ENCODE measurements around the gene ZNG1C.
"Not testable (repeated sequence)": the region's sequence is repeated elsewhere in the genome, so short reads cannot be mapped to it uniquely, and the experiment has no call there.

ZNG1C gene

DNA sequence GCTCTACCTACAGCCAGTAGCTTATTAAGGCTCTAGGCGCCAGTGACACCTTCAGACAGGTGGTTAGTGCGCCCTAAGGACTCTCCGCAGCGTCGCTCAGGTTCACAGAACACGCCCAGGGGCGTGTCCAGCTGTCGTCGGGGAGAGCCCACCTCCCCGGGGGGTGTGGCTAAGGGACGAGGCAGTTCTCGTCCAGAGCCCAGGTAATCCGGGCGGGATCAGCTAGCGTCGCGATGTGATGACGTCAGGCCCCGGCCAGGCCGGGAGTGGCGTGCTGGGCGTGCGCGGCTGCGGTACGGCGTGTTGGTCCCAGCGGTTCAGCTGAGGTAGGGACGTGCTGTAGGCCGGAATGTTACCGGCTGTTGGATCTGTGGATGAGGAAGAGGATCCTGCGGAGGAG, at the start of gene ZNG1C:
Gene ZNG1C, plus strand, starts transcription at position 301 of the 400 bp plus-strand sequence. Its CDS starts 49 bp downstream, at position 350.
- not testable (repeated sequence) for H3K4me3 ChIP-seq (ENCODE audit: low read depth in 1 of 2, low read length in 2 of 2); H3K9me3 ChIP-seq (ENCODE audit: control insufficient read depth in 1 of 2, low read length in 2 of 2); H3K4me1 ChIP-seq (ENCODE audit: control insufficient read depth in 1 of 2, insufficient read depth in 2 of 2, low read length in 2 of 2); H3K9ac ChIP-seq (ENCODE audit: low read depth in 1 of 2, low read length in 2 of 2); H3K27ac ChIP-seq (ENCODE audit: low read depth, low read length); H3K27me3 ChIP-seq (ENCODE audit: control insufficient read depth in 1 of 2, insufficient read depth in 2 of 2, low read length in 2 of 2); H3K36me3 ChIP-seq (ENCODE audit: control insufficient read depth in 1 of 2, insufficient read depth in 2 of 2, low read length in 2 of 2)

DNA sequence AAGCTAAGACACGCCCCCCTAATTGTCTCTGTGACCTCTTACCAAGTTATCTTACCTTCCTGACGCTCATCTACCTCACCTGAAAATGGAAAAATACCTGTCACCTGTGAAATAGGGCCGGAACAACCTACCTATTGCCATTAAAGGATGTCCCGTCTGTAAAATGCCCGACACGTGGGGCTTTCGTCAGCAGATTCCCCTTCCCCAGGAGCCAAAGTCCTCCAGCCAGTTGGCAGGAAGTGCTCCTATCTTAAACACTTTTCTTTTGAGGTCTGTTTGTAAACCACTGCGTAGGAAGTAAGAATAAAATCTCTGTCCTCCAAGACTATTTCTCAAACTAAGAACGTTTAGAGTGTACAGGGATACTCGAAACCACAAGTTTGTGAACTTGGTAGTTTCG, 654 bp downstream of the ZNG1C start:
- not testable (repeated sequence) for H3K27me3 ChIP-seq (ENCODE audit: control insufficient read depth in 1 of 2, insufficient read depth in 2 of 2, low read length in 2 of 2); H3K9ac ChIP-seq (ENCODE audit: low read depth in 1 of 2, low read length in 2 of 2); H3K36me3 ChIP-seq (ENCODE audit: control insufficient read depth in 1 of 2, insufficient read depth in 2 of 2, low read length in 2 of 2); H3K4me3 ChIP-seq (ENCODE audit: low read depth in 1 of 2, low read length in 2 of 2); H3K4me1 ChIP-seq (ENCODE audit: control insufficient read depth in 1 of 2, insufficient read depth in 2 of 2, low read length in 2 of 2); H3K27ac ChIP-seq (ENCODE audit: low read depth, low read length); H3K9me3 ChIP-seq (ENCODE audit: control insufficient read depth in 1 of 2, low read length in 2 of 2)

GRCh38 chr9:68281041-68281440, 39.3 kb downstream of the ZNG1C start:
- H3K4me3 ChIP-seq (ENCODE audit: low read depth in 1 of 2, low read length in 2 of 2); H3K27ac ChIP-seq (ENCODE audit: low read depth, low read length); H3K9me3 ChIP-seq (ENCODE audit: control insufficient read depth in 1 of 2, low read length in 2 of 2); H3K36me3 ChIP-seq (ENCODE audit: control insufficient read depth in 1 of 2, insufficient read depth in 2 of 2, low read length in 2 of 2); H3K9ac ChIP-seq (ENCODE audit: low read depth in 1 of 2, low read length in 2 of 2); H3K4me1 ChIP-seq (ENCODE audit: control insufficient read depth in 1 of 2, insufficient read depth in 2 of 2, low read length in 2 of 2); H3K27me3 ChIP-seq (ENCODE audit: control insufficient read depth in 1 of 2, insufficient read depth in 2 of 2, low read length in 2 of 2): not testable (repeated sequence)

DNA sequence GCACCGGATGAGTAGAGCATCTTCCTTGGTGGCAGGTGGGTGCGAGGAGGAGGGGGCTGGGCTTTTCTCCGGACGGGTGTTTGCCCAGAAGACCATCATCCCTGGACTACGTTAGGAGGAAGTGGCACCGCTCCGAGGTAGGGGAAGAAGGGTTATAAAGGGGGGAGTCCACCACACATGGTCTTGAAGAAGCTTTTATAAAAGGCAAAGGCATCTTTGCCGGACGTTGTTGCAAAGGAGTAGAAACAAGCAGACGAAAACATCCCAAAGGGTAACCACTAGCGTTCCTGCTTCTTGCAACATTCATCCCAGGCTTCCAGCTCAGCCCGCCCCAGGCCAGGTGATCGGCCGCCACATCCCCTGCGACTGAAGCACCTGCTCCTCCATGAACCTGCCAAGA, 60.8 kb downstream of the ZNG1C start, which contains the start of gene FOXD4L3:
Gene FOXD4L3, plus strand, starts transcription at position 301 of the 400 bp plus-strand sequence. Its CDS starts 85 bp downstream, at position 386.
- not testable (repeated sequence) for H3K4me3 ChIP-seq (ENCODE audit: low read depth in 1 of 2, low read length in 2 of 2); H3K27me3 ChIP-seq (ENCODE audit: control insufficient read depth in 1 of 2, insufficient read depth in 2 of 2, low read length in 2 of 2); H3K9me3 ChIP-seq (ENCODE audit: control insufficient read depth in 1 of 2, low read length in 2 of 2); H3K27ac ChIP-seq (ENCODE audit: low read depth, low read length); H3K9ac ChIP-seq (ENCODE audit: low read depth in 1 of 2, low read length in 2 of 2); H3K36me3 ChIP-seq (ENCODE audit: control insufficient read depth in 1 of 2, insufficient read depth in 2 of 2, low read length in 2 of 2); H3K4me1 ChIP-seq (ENCODE audit: control insufficient read depth in 1 of 2, insufficient read depth in 2 of 2, low read length in 2 of 2)

- not testable (repeated sequence) for H3K4me1 ChIP-seq (ENCODE audit: control insufficient read depth in 1 of 2, insufficient read depth in 2 of 2, low read length in 2 of 2); H3K9ac ChIP-seq (ENCODE audit: low read depth in 1 of 2, low read length in 2 of 2); H3K9me3 ChIP-seq (ENCODE audit: control insufficient read depth in 1 of 2, low read length in 2 of 2); H3K27me3 ChIP-seq (ENCODE audit: control insufficient read depth in 1 of 2, insufficient read depth in 2 of 2, low read length in 2 of 2); H3K4me3 ChIP-seq (ENCODE audit: low read depth in 1 of 2, low read length in 2 of 2); H3K36me3 ChIP-seq (ENCODE audit: control insufficient read depth in 1 of 2, insufficient read depth in 2 of 2, low read length in 2 of 2); H3K27ac ChIP-seq (ENCODE audit: low read depth, low read length)
Measured at GRCh38 chr9:68303771-68304170, 62.0 kb downstream of the ZNG1C start.

DNA sequence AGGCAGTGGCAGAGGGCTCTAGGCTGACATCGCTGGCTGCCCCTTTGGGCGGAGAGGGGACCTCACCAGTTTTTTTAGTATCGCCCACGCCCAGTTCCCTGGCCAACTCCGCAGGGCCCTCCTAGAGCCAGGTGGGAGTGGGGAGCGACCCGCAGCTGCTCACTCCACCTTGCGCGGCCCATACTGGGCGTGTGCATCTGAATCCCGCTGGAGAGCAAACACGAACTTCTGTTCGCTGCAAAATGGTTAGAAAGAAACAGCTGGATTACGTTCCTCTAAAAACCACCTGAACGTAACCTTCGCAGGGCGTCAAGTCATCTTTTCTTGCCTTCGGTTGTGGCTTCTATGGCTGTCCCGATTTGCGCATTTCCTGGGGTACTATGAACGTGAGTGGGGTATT, 62.4 kb downstream of the ZNG1C start:
- H3K9ac ChIP-seq (ENCODE audit: low read depth in 1 of 2, low read length in 2 of 2); H3K9me3 ChIP-seq (ENCODE audit: control insufficient read depth in 1 of 2, low read length in 2 of 2); H3K4me1 ChIP-seq (ENCODE audit: control insufficient read depth in 1 of 2, insufficient read depth in 2 of 2, low read length in 2 of 2); H3K27me3 ChIP-seq (ENCODE audit: control insufficient read depth in 1 of 2, insufficient read depth in 2 of 2, low read length in 2 of 2); H3K36me3 ChIP-seq (ENCODE audit: control insufficient read depth in 1 of 2, insufficient read depth in 2 of 2, low read length in 2 of 2); H3K27ac ChIP-seq (ENCODE audit: low read depth, low read length); H3K4me3 ChIP-seq (ENCODE audit: low read depth in 1 of 2, low read length in 2 of 2): not testable (repeated sequence)

DNA sequence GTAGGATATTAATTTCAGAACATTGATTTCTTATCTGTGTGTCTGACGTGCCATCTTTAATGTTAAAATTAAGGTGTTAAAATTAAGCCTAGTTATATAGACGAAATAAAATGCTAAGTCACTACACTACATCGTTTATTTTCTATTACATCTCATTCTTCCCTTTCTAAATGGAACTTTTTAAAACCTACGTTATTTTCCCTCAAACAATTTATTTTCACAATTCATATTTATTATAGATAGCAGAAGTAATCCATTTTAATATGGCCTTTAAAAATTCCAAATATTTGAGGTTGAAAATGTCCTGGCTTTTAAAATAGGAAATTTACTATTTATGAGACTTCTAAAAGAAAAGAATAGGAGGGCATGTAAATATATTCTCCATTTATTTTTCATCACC, 63.0 kb downstream of the ZNG1C start:
- not testable (repeated sequence) for H3K4me3 ChIP-seq (ENCODE audit: low read depth in 1 of 2, low read length in 2 of 2); H3K9ac ChIP-seq (ENCODE audit: low read depth in 1 of 2, low read length in 2 of 2); H3K9me3 ChIP-seq (ENCODE audit: control insufficient read depth in 1 of 2, low read length in 2 of 2); H3K27ac ChIP-seq (ENCODE audit: low read depth, low read length); H3K4me1 ChIP-seq (ENCODE audit: control insufficient read depth in 1 of 2, insufficient read depth in 2 of 2, low read length in 2 of 2); H3K36me3 ChIP-seq (ENCODE audit: control insufficient read depth in 1 of 2, insufficient read depth in 2 of 2, low read length in 2 of 2); H3K27me3 ChIP-seq (ENCODE audit: control insufficient read depth in 1 of 2, insufficient read depth in 2 of 2, low read length in 2 of 2)

DNA sequence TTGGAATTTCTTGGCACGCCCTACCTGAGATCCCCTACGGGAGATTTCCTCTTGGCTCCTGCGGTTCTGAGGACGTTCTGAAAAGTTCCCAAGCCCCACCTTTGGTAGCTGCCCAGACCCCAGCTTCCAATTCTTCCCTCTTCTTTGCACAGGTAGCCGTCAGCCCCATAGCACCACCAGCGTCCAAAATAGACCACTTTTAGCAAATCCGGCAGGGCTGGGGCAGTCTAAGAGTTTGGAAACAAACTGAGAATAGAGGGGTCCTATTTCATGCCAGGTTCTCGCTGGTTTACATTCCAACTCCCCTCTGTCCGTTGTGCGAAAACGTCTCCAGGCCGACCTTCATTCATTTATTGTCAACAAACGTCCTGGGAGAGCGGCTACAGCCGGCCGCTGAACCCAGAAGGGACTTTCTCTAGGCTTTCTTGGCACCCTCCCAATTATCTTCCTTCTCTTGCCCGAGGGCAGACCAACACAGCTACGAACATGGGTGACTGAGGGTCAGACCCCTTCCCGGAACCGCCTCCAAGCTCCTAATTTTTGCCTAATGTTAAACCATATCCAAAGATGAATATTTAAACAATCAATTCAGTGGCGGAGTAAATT, 64.0 kb downstream of the ZNG1C start:
- H3K9ac ChIP-seq (ENCODE audit: low read depth in 1 of 2, low read length in 2 of 2); H3K36me3 ChIP-seq (ENCODE audit: control insufficient read depth in 1 of 2, insufficient read depth in 2 of 2, low read length in 2 of 2); H3K4me3 ChIP-seq (ENCODE audit: low read depth in 1 of 2, low read length in 2 of 2); H3K9me3 ChIP-seq (ENCODE audit: control insufficient read depth in 1 of 2, low read length in 2 of 2); H3K4me1 ChIP-seq (ENCODE audit: control insufficient read depth in 1 of 2, insufficient read depth in 2 of 2, low read length in 2 of 2); H3K27ac ChIP-seq (ENCODE audit: low read depth, low read length); H3K27me3 ChIP-seq (ENCODE audit: control insufficient read depth in 1 of 2, insufficient read depth in 2 of 2, low read length in 2 of 2): not testable (repeated sequence)

- H3K27me3 ChIP-seq (ENCODE audit: control insufficient read depth in 1 of 2, insufficient read depth in 2 of 2, low read length in 2 of 2); H3K27ac ChIP-seq (ENCODE audit: low read depth, low read length); H3K9ac ChIP-seq (ENCODE audit: low read depth in 1 of 2, low read length in 2 of 2); H3K9me3 ChIP-seq (ENCODE audit: control insufficient read depth in 1 of 2, low read length in 2 of 2); H3K4me1 ChIP-seq (ENCODE audit: control insufficient read depth in 1 of 2, insufficient read depth in 2 of 2, low read length in 2 of 2); H3K4me3 ChIP-seq (ENCODE audit: low read depth in 1 of 2, low read length in 2 of 2); H3K36me3 ChIP-seq (ENCODE audit: control insufficient read depth in 1 of 2, insufficient read depth in 2 of 2, low read length in 2 of 2): not testable (repeated sequence)
Measured at GRCh38 chr9:68306391-68306964, 64.7 kb downstream of the ZNG1C start.

- H3K4me3 ChIP-seq (ENCODE audit: low read depth in 1 of 2, low read length in 2 of 2); H3K4me1 ChIP-seq (ENCODE audit: control insufficient read depth in 1 of 2, insufficient read depth in 2 of 2, low read length in 2 of 2); H3K9ac ChIP-seq (ENCODE audit: low read depth in 1 of 2, low read length in 2 of 2); H3K9me3 ChIP-seq (ENCODE audit: control insufficient read depth in 1 of 2, low read length in 2 of 2); H3K27me3 ChIP-seq (ENCODE audit: control insufficient read depth in 1 of 2, insufficient read depth in 2 of 2, low read length in 2 of 2); H3K27ac ChIP-seq (ENCODE audit: low read depth, low read length); H3K36me3 ChIP-seq (ENCODE audit: control insufficient read depth in 1 of 2, insufficient read depth in 2 of 2, low read length in 2 of 2): not testable (repeated sequence)
Measured at GRCh38 chr9:68307127-68307526, 65.3 kb downstream of the ZNG1C start.

DNA sequence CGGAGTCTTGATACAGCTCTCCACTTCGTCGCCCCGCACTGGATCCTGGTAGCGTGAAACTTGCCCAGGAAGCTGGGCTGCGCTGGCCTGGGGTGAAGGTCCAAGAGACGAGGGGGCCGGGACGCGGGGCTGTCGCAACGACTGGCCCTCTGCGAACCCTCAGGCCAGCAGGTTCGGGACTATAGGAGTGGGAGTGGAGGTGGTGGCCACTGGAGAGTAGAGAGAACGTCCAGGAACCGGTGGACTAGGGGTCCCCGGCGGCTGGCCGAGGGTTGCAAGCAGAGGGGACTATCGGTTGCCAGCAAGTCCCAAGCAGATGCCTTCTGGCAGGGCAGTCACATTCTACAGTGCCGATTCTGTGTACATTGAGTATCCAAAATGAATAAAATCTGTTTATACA, 65.9 kb downstream of the ZNG1C start:
- not testable (repeated sequence) for H3K36me3 ChIP-seq (ENCODE audit: control insufficient read depth in 1 of 2, insufficient read depth in 2 of 2, low read length in 2 of 2); H3K27ac ChIP-seq (ENCODE audit: low read depth, low read length); H3K4me3 ChIP-seq (ENCODE audit: low read depth in 1 of 2, low read length in 2 of 2); H3K27me3 ChIP-seq (ENCODE audit: control insufficient read depth in 1 of 2, insufficient read depth in 2 of 2, low read length in 2 of 2); H3K4me1 ChIP-seq (ENCODE audit: control insufficient read depth in 1 of 2, insufficient read depth in 2 of 2, low read length in 2 of 2); H3K9ac ChIP-seq (ENCODE audit: low read depth in 1 of 2, low read length in 2 of 2); H3K9me3 ChIP-seq (ENCODE audit: control insufficient read depth in 1 of 2, low read length in 2 of 2)
